HG03095 (cell line): ENCODE results near the gene GDF2.

Source experiments
- ATAC-seq: cut with Tn5 transposase; IDR thresholded peaks from one replicate; pipeline ENCODE4 v1.9.1; 2021; ENCODE audit warnings: moderate library complexity; ENCODE audit not compliant: unreplicated experiment

Gene GDF2

GRCh38 chr10:47350671-47351640, 28.7 kb downstream of the GDF2 start:
- ATAC-seq = no peak

- no peak for ATAC-seq
These were observed 29.9 kb downstream of the GDF2 start for GRCh38 chr10:47351899-47352815.

- ATAC-seq = no peak
These were observed 31.1 kb downstream of the GDF2 start for GRCh38 chr10:47353351-47353750.

GRCh38 chr10:47354165-47354564, 31.9 kb downstream of the GDF2 start:
- ATAC-seq = no peak

- no peak for ATAC-seq
These were observed 32.6 kb downstream of the GDF2 start for GRCh38 chr10:47354900-47355299.

- no peak for ATAC-seq
These were observed 34.5 kb downstream of the GDF2 start for GRCh38 chr10:47356708-47357107.

GRCh38 chr10:47357131-47357582, 34.9 kb downstream of the GDF2 start:
- ATAC-seq = no peak

GRCh38 chr10:47357911-47358310, 35.7 kb downstream of the GDF2 start:
- no peak for ATAC-seq

GRCh38 chr10:47358457-47358856, 36.2 kb downstream of the GDF2 start:
- ATAC-seq = no peak

GRCh38 chr10:47359101-47359500, 36.8 kb downstream of the GDF2 start:
- no peak for ATAC-seq

GRCh38 chr10:47359626-47360418, 37.6 kb downstream of the GDF2 start:
- no peak for ATAC-seq

GRCh38 chr10:47360419-47361040, 38.3 kb downstream of the GDF2 start:
- ATAC-seq = no peak

GRCh38 chr10:47361293-47361692, 39.0 kb downstream of the GDF2 start:
- no peak for ATAC-seq

GRCh38 chr10:47362199-47362598, 39.9 kb downstream of the GDF2 start:
- no peak for ATAC-seq

- no peak for ATAC-seq
These were observed 41.5 kb downstream of the GDF2 start for GRCh38 chr10:47363781-47364180.

GRCh38 chr10:47364366-47364765, 42.1 kb downstream of the GDF2 start:
- ATAC-seq = no peak

- ATAC-seq = no peak
These were observed 42.7 kb downstream of the GDF2 start for GRCh38 chr10:47364911-47365310.

GRCh38 chr10:47365431-47366180, 43.4 kb downstream of the GDF2 start:
- no peak for ATAC-seq

- ATAC-seq = no peak
These were observed 44.0 kb downstream of the GDF2 start for GRCh38 chr10:47366181-47366631.
